ENCODE measurements around the gene PDIK1L. TPM values are rescaled to one million over a fixed set of nuclear protein-coding genes. Genes with fewer than 3 reads are reported as not detected.

The PDIK1L gene
- total and polyA plus RNA-seq, 9 of the 15 experiments (the other 6 are each of a cell fraction or from before 2014, with no cell fraction given) = 12.8 to 30.2 (median 21.5) TPM

DNA sequence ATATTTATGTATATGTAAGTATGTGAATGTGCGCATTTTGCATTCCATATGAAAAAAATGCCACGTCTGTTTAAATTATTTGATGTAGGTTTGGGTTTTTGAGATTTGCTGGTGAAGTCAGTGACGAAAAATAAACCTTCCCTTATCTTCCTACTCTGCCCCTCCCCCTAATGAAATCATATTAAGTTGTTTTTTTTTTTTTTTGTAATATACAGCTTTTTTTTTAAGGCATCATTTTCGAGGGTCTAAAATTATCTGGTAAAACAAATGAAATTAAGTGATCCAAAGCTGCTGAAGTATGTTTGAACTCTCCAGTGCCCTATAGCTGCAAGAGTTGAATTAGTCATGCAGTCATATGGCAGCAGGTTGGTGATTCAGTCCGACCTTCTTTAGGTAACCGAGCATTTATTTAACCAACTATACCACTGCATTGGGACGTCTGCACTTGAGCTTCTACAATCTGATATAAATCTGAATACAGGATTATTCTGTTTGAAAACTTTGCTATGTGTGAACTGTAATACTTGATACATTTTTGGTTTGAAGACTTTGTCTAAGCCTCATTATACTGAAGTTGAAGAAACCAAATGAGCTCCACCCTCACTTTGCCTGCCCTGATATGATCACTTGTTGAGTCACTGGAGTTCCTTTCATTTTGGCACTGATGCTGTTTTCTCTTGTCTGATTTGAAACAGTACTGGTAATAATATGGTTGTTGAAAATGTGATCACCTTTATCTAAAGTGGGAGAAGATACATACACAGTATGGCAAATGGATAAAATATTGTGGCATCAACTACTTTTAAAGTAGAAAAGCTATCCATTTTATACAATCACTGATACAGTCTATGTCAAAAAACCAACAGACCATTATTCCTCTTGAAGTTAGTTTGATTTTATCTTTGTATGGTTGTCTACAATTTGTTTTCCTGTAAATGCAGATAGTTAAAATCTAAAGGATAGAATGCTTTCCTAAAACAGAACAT lies 11.7 kb downstream of the PDIK1L start (continued):
- TF ChIP-seq PCBP1 (IDR thresholded peaks at IDR 0.05; ENCODE audit: low read depth, low read length, poor library complexity, severe bottlenecking) = no peak
- TF ChIP-seq SUPT5H (IDR thresholded peaks at IDR 0.05) = no peak; the same call in 1 of the 2 replicates
- TF ChIP-seq, protein P1, sequence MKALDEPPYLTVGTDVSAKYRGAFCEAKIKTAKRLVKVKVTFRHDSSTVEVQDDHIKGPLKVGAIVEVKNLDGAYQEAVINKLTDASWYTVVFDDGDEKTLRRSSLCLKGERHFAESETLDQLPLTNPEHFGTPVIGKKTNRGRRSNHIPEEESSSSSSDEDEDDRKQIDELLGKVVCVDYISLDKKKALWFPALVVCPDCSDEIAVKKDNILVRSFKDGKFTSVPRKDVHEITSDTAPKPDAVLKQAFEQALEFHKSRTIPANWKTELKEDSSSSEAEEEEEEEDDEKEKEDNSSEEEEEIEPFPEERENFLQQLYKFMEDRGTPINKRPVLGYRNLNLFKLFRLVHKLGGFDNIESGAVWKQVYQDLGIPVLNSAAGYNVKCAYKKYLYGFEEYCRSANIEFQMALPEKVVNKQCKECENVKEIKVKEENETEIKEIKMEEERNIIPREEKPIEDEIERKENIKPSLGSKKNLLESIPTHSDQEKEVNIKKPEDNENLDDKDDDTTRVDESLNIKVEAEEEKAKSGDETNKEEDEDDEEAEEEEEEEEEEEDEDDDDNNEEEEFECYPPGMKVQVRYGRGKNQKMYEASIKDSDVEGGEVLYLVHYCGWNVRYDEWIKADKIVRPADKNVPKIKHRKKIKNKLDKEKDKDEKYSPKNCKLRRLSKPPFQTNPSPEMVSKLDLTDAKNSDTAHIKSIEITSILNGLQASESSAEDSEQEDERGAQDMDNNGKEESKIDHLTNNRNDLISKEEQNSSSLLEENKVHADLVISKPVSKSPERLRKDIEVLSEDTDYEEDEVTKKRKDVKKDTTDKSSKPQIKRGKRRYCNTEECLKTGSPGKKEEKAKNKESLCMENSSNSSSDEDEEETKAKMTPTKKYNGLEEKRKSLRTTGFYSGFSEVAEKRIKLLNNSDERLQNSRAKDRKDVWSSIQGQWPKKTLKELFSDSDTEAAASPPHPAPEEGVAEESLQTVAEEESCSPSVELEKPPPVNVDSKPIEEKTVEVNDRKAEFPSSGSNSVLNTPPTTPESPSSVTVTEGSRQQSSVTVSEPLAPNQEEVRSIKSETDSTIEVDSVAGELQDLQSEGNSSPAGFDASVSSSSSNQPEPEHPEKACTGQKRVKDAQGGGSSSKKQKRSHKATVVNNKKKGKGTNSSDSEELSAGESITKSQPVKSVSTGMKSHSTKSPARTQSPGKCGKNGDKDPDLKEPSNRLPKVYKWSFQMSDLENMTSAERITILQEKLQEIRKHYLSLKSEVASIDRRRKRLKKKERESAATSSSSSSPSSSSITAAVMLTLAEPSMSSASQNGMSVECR (CRISPR knock-in tag; IDR thresholded peaks at IDR 0.05) = no peak
- TF ChIP-seq SMARCA5 (IDR thresholded peaks at IDR 0.05) = no peak
- no peak for TF ChIP-seq ZC3H11A (IDR thresholded peaks at IDR 0.05; ENCODE audit: low read depth, low read length)
- no peak for TF ChIP-seq TCFL5 (CRISPR knock-in tag; conservative IDR thresholded peaks at IDR 0.05)
- no peak for TF ChIP-seq PCBP2 (IDR thresholded peaks at IDR 0.05; ENCODE audit: low read depth, low read length, poor library complexity, severe bottlenecking)
- TF ChIP-seq MTF1 (CRISPR knock-in tag; IDR thresholded peaks at IDR 0.05; ENCODE audit: borderline replicate concordance) = no peak
- no peak for TF ChIP-seq MAZ (CRISPR knock-in tag; conservative IDR thresholded peaks at IDR 0.05 in 1 of 2, IDR thresholded peaks at IDR 0.05 in 1 of 2)
- TF ChIP-seq, protein P2, sequence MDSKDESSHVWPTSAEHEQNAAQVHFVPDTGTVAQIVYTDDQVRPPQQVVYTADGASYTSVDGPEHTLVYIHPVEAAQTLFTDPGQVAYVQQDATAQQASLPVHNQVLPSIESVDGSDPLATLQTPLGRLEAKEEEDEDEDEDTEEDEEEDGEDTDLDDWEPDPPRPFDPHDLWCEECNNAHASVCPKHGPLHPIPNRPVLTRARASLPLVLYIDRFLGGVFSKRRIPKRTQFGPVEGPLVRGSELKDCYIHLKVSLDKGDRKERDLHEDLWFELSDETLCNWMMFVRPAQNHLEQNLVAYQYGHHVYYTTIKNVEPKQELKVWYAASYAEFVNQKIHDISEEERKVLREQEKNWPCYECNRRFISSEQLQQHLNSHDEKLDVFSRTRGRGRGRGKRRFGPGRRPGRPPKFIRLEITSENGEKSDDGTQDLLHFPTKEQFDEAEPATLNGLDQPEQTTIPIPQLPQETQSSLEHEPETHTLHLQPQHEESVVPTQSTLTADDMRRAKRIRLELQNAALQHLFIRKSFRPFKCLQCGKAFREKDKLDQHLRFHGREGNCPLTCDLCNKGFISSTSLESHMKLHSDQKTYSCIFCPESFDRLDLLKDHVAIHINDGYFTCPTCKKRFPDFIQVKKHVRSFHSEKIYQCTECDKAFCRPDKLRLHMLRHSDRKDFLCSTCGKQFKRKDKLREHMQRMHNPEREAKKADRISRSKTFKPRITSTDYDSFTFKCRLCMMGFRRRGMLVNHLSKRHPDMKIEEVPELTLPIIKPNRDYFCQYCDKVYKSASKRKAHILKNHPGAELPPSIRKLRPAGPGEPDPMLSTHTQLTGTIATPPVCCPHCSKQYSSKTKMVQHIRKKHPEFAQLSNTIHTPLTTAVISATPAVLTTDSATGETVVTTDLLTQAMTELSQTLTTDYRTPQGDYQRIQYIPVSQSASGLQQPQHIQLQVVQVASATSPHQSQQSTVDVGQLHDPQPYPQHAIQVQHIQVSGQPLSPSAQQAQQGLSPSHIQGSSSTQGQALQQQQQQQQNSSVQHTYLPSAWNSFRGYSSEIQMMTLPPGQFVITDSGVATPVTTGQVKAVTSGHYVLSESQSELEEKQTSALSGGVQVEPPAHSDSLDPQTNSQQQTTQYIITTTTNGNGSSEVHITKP (IDR thresholded peaks at IDR 0.05; ENCODE audit: partially characterized antibody) = peak; percentile 75
- TF ChIP-seq ZKSCAN3 (CRISPR knock-in tag; IDR thresholded peaks at IDR 0.05) = no peak
- TF ChIP-seq HEY1 (CRISPR knock-in tag; IDR thresholded peaks at IDR 0.05; ENCODE audit: borderline replicate concordance) = no peak
- TF ChIP-seq NFE2L1 (tag; IDR thresholded peaks at IDR 0.05; ENCODE audit: borderline replicate concordance, low read depth) = no peak
- TF ChIP-seq CBX3 (IDR thresholded peaks at IDR 0.05; ENCODE audit: borderline replicate concordance in 1 of 2, low read length in 2 of 2) = no peak; a peak in 1 of 3 replicates
- no peak for TF ChIP-seq CC2D1A (IDR thresholded peaks at IDR 0.05)
- no peak for TF ChIP-seq ZZZ3 (IDR thresholded peaks at IDR 0.05)
- no peak for TF ChIP-seq BCOR (IDR thresholded peaks at IDR 0.05)
- 0 out of 2 replicates have a peak, but pooled peaks have one; percentile 8 for TF ChIP-seq GABPA (tag; conservative IDR thresholded peaks at IDR 0.05; ENCODE audit: low read depth)
